ENCODE measurements around the gene IGF2.
A peak's percentile ranks its signal among the peaks of the same experiment; 100 is the strongest.

Gene IGF2

GRCh38 chr11:2153581-2154194 is 14.5 kb upstream of the IGF2 start:
- DNase-seq = no peak

GRCh38 chr11:2151500-2152257 is 12.5 kb upstream of the IGF2 start:
- peak; percentile 85 for DNase-seq

- DNase-seq = no peak
Measured at GRCh38 chr11:2149864-2150847, 11.0 kb upstream of the IGF2 start.

GRCh38 chr11:2149460-2149859 is 10.3 kb upstream of the IGF2 start:
- DNase-seq = no peak

- no peak for DNase-seq
Measured at GRCh38 chr11:2148595-2148994, 9.4 kb upstream of the IGF2 start.

- no peak for DNase-seq
Measured at GRCh38 chr11:2147391-2147790, 8.2 kb upstream of the IGF2 start.

- DNase-seq = no peak
Measured at GRCh38 chr11:2146051-2146450, 6.9 kb upstream of the IGF2 start.

GRCh38 chr11:2144544-2145248 is 5.5 kb upstream of the IGF2 start:
- no peak for DNase-seq

GRCh38 chr11:2143799-2144543 is 4.8 kb upstream of the IGF2 start:
- DNase-seq = peak; percentile 45

GRCh38 chr11:2143477-2143798 is 4.2 kb upstream of the IGF2 start:
- DNase-seq = no peak

GRCh38 chr11:2142762-2143202 is 3.6 kb upstream of the IGF2 start:
- peak; percentile 65 for DNase-seq

GRCh38 chr11:2142300-2142759 is 3.1 kb upstream of the IGF2 start:
- DNase-seq = no peak

GRCh38 chr11:2140411-2141400 is 1.5 kb upstream of the IGF2 start:
- no peak for DNase-seq

- no peak for DNase-seq
Measured at GRCh38 chr11:2139621-2140337, 590 bp upstream of the IGF2 start.

GRCh38 chr11:2138431-2139122 is 612 bp downstream of the IGF2 start:
- no peak for DNase-seq

GRCh38 chr11:2138068-2138430 is 1.1 kb downstream of the IGF2 start:
- no peak for DNase-seq

GRCh38 chr11:2137202-2138067 is 1.8 kb downstream of the IGF2 start:
- no peak for DNase-seq

GRCh38 chr11:2136952-2137201 is 2.3 kb downstream of the IGF2 start:
- no peak for DNase-seq
